OCI-LY7 (cell line): ENCODE results near the gene SLC44A5. TPM values are rescaled to one million over a fixed set of nuclear protein-coding genes. Genes with fewer than 3 reads are reported as not detected.

ENCODE experiments used
- BruUV-seq: library from RNA; stranded (reverse); fragments of 400-500 nt; replicated peaks from 2 replicates; lab custom pipeline; 2021; lab: Mats Ljungman, UMichigan
- CTCF ChIA-PET: fragments of 300-600 bp; sonication (Branson Sonifier 250); formaldehyde crosslinking; loops from one replicate; lab custom pipeline; 2022; ENCODE audit warnings: antibody characterized with exemption; ENCODE audit not compliant: unreplicated experiment; lab: Charles Lee
- POLR2A ChIA-PET: fragments of 300-600 bp; sonication (Branson Sonifier 250); formaldehyde crosslinking; loops from one replicate; lab custom pipeline; 2022; ENCODE audit warnings: antibody characterized with exemption; lab: Charles Lee
- DNase-seq: peaks from one replicate; pipeline ENCODE4 v3.0.0-alpha.2; 2015; ENCODE audit warnings: low spot score
- H2AFZ ChIP-seq: fragments of 200-600 bp; sonication (generic), shearing (Covaris generic); 2 replicates; pipeline ENCODE4 v1.6.1; 2014; ENCODE audit warnings: mild to moderate bottlenecking, antibody characterized with exemption, low read length, moderate library complexity
- H3K27ac ChIP-seq: fragments of 200-600 bp; sonication (generic); 2 replicates; pipeline ENCODE4 v1.5.1; 2014; ENCODE audit warnings: mixed run types, low read depth, mild to moderate bottlenecking, moderate library complexity, low read length, inconsistent platforms; ENCODE audit not compliant: poor library complexity, severe bottlenecking
- H3K36me3 ChIP-seq: fragments of 200-600 bp; sonication (generic); 2 replicates; pipeline ENCODE4 v1.6.1; 2014; ENCODE audit warnings: mild to moderate bottlenecking, antibody characterized with exemption, low read length, moderate library complexity, mixed read lengths; ENCODE audit not compliant: insufficient read depth
- H3K4me1 ChIP-seq: fragments of 200-600 bp; sonication (generic); 2 replicates; pipeline ENCODE4 v1.5.1; 2014; ENCODE audit warnings: mild to moderate bottlenecking, low read length; ENCODE audit not compliant: insufficient read depth, poor library complexity, severe bottlenecking
- H3K4me2 ChIP-seq: fragments of 200-600 bp; sonication (generic); 2 replicates; pipeline ENCODE4 v1.6.1; 2014; ENCODE audit warnings: mild to moderate bottlenecking, low read length
- H3K4me3 ChIP-seq: fragments of 200-600 bp; sonication (generic); 2 replicates; pipeline ENCODE4 v1.5.1; 2014; ENCODE audit warnings: mild to moderate bottlenecking, low read depth, low read length; ENCODE audit not compliant: poor library complexity, severe bottlenecking
- H3K79me2 ChIP-seq: fragments of 200-600 bp; sonication (generic); 2 replicates; pipeline ENCODE4 v1.6.1; 2016; ENCODE audit warnings: low read depth, mild to moderate bottlenecking, low read length, moderate library complexity, mixed read lengths; ENCODE audit not compliant: insufficient read depth
- H3K9me2 ChIP-seq: fragments of 200-600 bp; sonication (generic); 2 replicates; pipeline ENCODE4 v1.6.1; 2016; ENCODE audit warnings: mild to moderate bottlenecking, low read length, mixed read lengths; ENCODE audit not compliant: insufficient read depth
- H3K9me3 ChIP-seq: fragments of 200-600 bp; sonication (generic); 2 replicates; pipeline ENCODE4 v1.6.1; 2014; ENCODE audit warnings: mild to moderate bottlenecking, mixed run types, low read length, mixed read lengths
- H4K20me1 ChIP-seq: fragments of 200-600 bp; sonication (generic); 2 replicates; pipeline ENCODE4 v1.6.1; 2014; ENCODE audit warnings: mild to moderate bottlenecking, antibody characterized with exemption, low read length, moderate library complexity, mixed read lengths; ENCODE audit not compliant: insufficient read depth
- CTCF ChIP-seq: fragments of 200-600 bp; sonication (generic); conservative IDR thresholded peaks from 2 replicates; pipeline ENCODE4 v1.5.1; 2014; ENCODE audit warnings: mild to moderate bottlenecking, antibody characterized with exemption, low read length, moderate library complexity, mixed read lengths
- EZH2phosphoT487 ChIP-seq: fragments of 200-600 bp; sonication (generic); IDR thresholded peaks from 2 replicates; pipeline ENCODE4 v1.6.1; 2018; ENCODE audit warnings: low read depth, borderline replicate concordance, mild to moderate bottlenecking, mixed run types, antibody characterized with exemption, low read length, moderate library complexity, mixed read lengths
- intact Hi-C: fragments of 100-400 bp; cut with micrococcal nuclease; formaldehyde crosslinking; loops from one replicate; pipeline ENCODE4 v1.10.0; 2022; ENCODE audit not compliant: unreplicated experiment
- total RNA-seq, 2 experiments: library from RNA; depleted of rRNA in 1 of 2; stranded (reverse); fragments of >200 nt in 1 of 2; shearing (Covaris generic) in 1 of 2; gene quantifications; 2 replicates each; pipeline ENCODE4 v1.2.3, GENCODE V29; 2014 to 2022

Gene SLC44A5
- total RNA-seq, 2 experiments from 2014 or later: not detected

GRCh38 chr1:75353051-75353450 is 257.9 kb downstream of the SLC44A5 start:
- no peaks in the 10 kb centered on the region for H3K9me2 ChIP-seq
- no peak overlapping the region for H3K4me3 ChIP-seq
- no peaks in the 10 kb centered on the region for H3K4me1 ChIP-seq
- no peaks in the 10 kb centered on the region for H3K79me2 ChIP-seq
- no peak overlapping the region for H2AFZ ChIP-seq
- H3K36me3 ChIP-seq: no peaks in the 10 kb centered on the region
- no peak for DNase-seq
- no peak overlapping the region for H3K27ac ChIP-seq
- H3K9me3 ChIP-seq: no peaks in the 10 kb centered on the region
- ChIA-PET CTCF (no interaction called here), POLR2A (no interaction called here)
- no TSS peak for BruUV-seq
- no peaks in the 10 kb centered on the region for H4K20me1 ChIP-seq
- intact Hi-C loops: no loop called here
- no peak for TF ChIP-seq EZH2phosphoT487
- no peak for TF ChIP-seq CTCF
- no peak overlapping the region for H3K4me2 ChIP-seq

- intact Hi-C loops: no loop called here
- TF ChIP-seq CTCF: no peak
- TF ChIP-seq EZH2phosphoT487: no peak
- Histone ChIP-seq H3K79me2 (no peaks in the 10 kb centered on the region), H3K4me3 (no peak overlapping the region), H3K27ac (no peak overlapping the region), H2AFZ (no peak overlapping the region), H3K4me1 (no peaks in the 10 kb centered on the region), H3K36me3 (no peaks in the 10 kb centered on the region), H3K4me2 (no peak overlapping the region), H3K9me2 (no peaks in the 10 kb centered on the region), H3K9me3 (no peaks in the 10 kb centered on the region), H4K20me1 (no peaks in the 10 kb centered on the region)
- no TSS peak for BruUV-seq
- no peak for DNase-seq
- POLR2A ChIA-PET: no interaction called here
- CTCF ChIA-PET: no interaction called here
These were observed 265.2 kb downstream of the SLC44A5 start for GRCh38 chr1:75345538-75346292.

- no peak overlapping the region for H3K4me2 ChIP-seq
- no peak overlapping the region for H3K27ac ChIP-seq
- no peaks in the 10 kb centered on the region for H3K9me2 ChIP-seq
- POLR2A ChIA-PET: interaction anchor here (0.7 to 0.9 kb wide), 2 partner anchors 8 to 13 kb away, joined by 3 read pairs; no protein-coding TSS in a partner anchor
- H3K4me1 ChIP-seq: no peaks in the 10 kb centered on the region
- H4K20me1 ChIP-seq: no peaks in the 10 kb centered on the region
- H3K9me3 ChIP-seq: no peaks in the 10 kb centered on the region
- H3K79me2 ChIP-seq: no peaks in the 10 kb centered on the region
- H2AFZ ChIP-seq: no peak overlapping the region
- CTCF ChIA-PET: no interaction called here
- H3K36me3 ChIP-seq: no peaks in the 10 kb centered on the region
- intact Hi-C loops: no loop called here
- no peak for DNase-seq
- TF ChIP-seq EZH2phosphoT487 (no peak), CTCF (no peak)
- no peak overlapping the region for H3K4me3 ChIP-seq
- no TSS peak for BruUV-seq
These were observed 268.1 kb downstream of the SLC44A5 start for GRCh38 chr1:75342786-75343185.
